HG03103 (cell line): Measurements from ENCODE around the gene PARM1.

Source experiments
- ATAC-seq: cut with Tn5 transposase; IDR thresholded peaks from one replicate; pipeline ENCODE4 v1.9.1; 2021; ENCODE audit warnings: low read depth; ENCODE audit not compliant: unreplicated experiment

PARM1 gene

GRCh38 chr4:74932832-74933561 lies at the start of gene PARM1:
Gene PARM1, plus strand, starts transcription at chr4:74933116. Its CDS starts 212 bp downstream, at chr4:74933328.
- ATAC-seq, result peak; percentile 56

- no peak for ATAC-seq
These were observed 48.6 kb upstream of the PARM1 start for GRCh38 chr4:74884266-74884665.

GRCh38 chr4:74886484-74886883 lies 46.4 kb upstream of the PARM1 start:
- no peak for ATAC-seq

GRCh38 chr4:74890341-74890740 lies 42.6 kb upstream of the PARM1 start:
- no peak for ATAC-seq

- no peak for ATAC-seq
These were observed 41.9 kb upstream of the PARM1 start for GRCh38 chr4:74891037-74891436.

- no peak for ATAC-seq
These were observed 39.7 kb upstream of the PARM1 start for GRCh38 chr4:74893171-74893570.

GRCh38 chr4:74896595-74896994 lies 36.3 kb upstream of the PARM1 start:
- ATAC-seq, result no peak

GRCh38 chr4:74897386-74897785 lies 35.5 kb upstream of the PARM1 start:
- no peak for ATAC-seq

- no peak for ATAC-seq
These were observed 32.1 kb upstream of the PARM1 start for GRCh38 chr4:74900862-74901261.

GRCh38 chr4:74904509-74905065 lies 28.3 kb upstream of the PARM1 start:
- no peak for ATAC-seq

- ATAC-seq, result no peak
These were observed 26.1 kb upstream of the PARM1 start for GRCh38 chr4:74906771-74907170.

- peak; percentile 52 for ATAC-seq
These were observed 13.1 kb upstream of the PARM1 start for GRCh38 chr4:74919783-74920182.

GRCh38 chr4:74920704-74921103 lies 12.2 kb upstream of the PARM1 start:
- no peak for ATAC-seq

GRCh38 chr4:74921490-74921889 lies 11.4 kb upstream of the PARM1 start:
- no peak for ATAC-seq

GRCh38 chr4:74926007-74926406 lies 6.9 kb upstream of the PARM1 start:
- ATAC-seq, result no peak

- ATAC-seq, result peak; percentile 50
These were observed 2.8 kb upstream of the PARM1 start for GRCh38 chr4:74930162-74930561.

- no peak for ATAC-seq
These were observed 1.5 kb upstream of the PARM1 start for GRCh38 chr4:74931376-74931775.

GRCh38 chr4:74932010-74932409 lies 906 bp upstream of the PARM1 start:
- ATAC-seq, result no peak

GRCh38 chr4:74933562-74934015 lies 673 bp downstream of the PARM1 start:
- ATAC-seq, result no peak

GRCh38 chr4:74934016-74934831 lies 1.3 kb downstream of the PARM1 start:
- no peak for ATAC-seq

- ATAC-seq, result no peak
These were observed 2.0 kb downstream of the PARM1 start for GRCh38 chr4:74934888-74935287.
